HG03521 (cell line): Measurements from ENCODE around the gene PDIA5.

Source experiments
- ATAC-seq: cut with Tn5 transposase; IDR thresholded peaks from one replicate; pipeline ENCODE4 v1.9.1; 2021; ENCODE audit warnings: mild to moderate bottlenecking, moderate library complexity; ENCODE audit not compliant: unreplicated experiment

The PDIA5 gene

DNA sequence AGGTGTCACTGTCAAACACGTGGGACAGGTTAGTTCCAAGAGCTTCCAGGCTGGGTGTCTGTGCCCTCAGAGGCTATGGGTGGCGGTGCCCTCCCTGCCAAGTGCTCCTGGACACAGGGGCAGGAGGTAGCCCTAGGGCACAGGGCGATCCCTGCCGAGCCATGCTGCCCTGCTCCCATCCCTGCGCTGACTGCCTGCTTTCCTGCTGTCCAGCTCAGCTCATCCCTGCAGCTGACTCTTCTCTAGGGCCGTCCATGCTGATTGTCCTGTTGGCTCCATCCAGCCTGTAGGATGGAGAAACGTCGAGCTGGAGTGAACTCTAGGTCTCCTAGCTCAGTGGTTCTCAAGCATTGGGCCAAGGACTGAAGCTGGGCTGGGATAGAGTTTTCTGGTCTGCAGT is 3.7 kb downstream of the PDIA5 start:
- ATAC-seq, result no peak

- no peak for ATAC-seq
These were observed 4.3 kb downstream of the PDIA5 start for GRCh38 chr3:123071146-123071545.

DNA sequence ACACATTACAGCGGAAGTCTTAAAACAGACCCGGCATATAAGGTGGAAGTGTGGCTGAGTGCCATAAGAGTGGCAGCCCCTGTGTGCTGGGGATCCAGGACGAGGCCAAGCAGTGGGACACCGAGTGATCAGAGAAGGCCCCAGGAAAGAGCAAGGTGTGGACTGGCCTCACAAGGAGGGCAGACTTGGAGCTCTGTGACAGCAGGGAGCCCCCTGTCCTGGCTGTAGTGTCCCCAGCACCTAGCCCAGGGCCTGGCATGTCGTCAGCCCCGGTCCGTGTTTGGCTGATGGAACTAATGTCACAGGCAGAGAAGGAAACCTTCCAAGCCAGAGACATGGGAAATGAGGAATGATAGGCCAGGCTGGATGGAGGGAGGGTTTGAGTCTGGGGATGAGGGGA is 4.8 kb downstream of the PDIA5 start:
- ATAC-seq, result no peak

DNA sequence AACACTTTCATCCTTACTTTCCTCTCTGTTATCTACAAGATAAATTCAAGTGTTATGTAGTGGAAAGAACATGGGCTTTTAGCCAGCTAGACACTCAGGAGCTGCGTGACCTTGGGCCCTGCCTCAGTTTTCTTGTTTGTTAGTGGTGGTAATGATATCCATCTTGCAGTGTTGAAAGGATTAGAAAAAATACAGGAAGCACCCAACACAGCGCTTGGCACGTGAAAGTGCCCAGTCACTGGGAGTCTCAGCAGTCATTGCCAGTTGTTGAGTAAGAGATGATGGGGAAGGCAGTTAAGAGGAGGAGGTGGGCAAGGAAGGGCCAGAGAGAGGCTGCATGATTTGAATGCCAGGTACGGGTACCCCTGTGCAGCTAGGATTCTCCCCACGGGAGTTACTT is 5.3 kb downstream of the PDIA5 start:
- ATAC-seq, result no peak

- no peak for ATAC-seq
These were observed 5.7 kb downstream of the PDIA5 start for GRCh38 chr3:123072564-123072963.

GRCh38 chr3:123075359-123075758 is 8.5 kb downstream of the PDIA5 start:
- ATAC-seq, result no peak

- ATAC-seq, result no peak
These were observed 9.3 kb downstream of the PDIA5 start for GRCh38 chr3:123076112-123076495.

DNA sequence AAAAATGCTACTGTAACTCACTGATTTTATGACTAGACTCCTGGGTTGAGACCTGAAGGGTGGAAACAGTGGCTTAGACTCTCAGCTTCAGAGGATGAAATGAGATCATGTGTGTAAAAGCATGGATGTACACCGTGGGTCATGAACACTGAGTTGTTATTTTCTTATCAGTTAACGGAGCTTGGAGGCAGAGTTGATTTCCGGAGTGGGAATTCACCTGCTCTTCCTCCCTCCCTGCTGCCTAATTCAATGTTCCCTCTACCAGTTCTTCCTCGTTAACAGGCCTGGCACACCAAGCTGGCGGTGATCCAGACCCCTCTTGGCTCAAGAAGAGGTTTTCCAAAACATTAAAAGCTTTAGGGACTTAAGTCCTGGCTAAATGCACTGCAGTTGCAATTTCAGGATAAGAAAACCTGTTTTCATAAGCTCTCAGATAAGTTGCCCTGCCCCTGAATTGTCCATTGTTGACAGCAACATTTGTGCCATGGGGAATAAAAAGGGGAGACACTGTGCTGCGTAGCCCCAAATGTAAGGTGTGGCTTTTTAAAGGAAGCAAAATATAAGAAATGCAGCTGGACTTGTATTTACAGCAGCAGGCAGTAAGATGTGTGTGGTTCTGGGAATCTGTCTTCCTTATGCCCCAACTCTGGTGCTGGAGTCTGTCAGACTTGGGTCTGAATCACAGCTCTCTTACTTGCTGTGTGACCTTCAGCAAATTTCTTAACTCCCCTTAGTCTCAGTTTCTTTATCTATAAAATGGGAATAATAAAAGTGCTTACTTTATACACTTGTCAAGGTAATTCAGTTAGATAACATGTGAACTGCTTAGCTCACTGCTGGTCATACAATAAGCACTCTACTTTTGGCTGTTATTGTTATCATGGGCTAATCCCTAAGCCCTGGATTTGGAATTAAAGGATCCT is 9.9 kb downstream of the PDIA5 start:
- ATAC-seq, result no peak

- ATAC-seq, result no peak
These were observed 11.3 kb downstream of the PDIA5 start for GRCh38 chr3:123078101-123078500.

DNA sequence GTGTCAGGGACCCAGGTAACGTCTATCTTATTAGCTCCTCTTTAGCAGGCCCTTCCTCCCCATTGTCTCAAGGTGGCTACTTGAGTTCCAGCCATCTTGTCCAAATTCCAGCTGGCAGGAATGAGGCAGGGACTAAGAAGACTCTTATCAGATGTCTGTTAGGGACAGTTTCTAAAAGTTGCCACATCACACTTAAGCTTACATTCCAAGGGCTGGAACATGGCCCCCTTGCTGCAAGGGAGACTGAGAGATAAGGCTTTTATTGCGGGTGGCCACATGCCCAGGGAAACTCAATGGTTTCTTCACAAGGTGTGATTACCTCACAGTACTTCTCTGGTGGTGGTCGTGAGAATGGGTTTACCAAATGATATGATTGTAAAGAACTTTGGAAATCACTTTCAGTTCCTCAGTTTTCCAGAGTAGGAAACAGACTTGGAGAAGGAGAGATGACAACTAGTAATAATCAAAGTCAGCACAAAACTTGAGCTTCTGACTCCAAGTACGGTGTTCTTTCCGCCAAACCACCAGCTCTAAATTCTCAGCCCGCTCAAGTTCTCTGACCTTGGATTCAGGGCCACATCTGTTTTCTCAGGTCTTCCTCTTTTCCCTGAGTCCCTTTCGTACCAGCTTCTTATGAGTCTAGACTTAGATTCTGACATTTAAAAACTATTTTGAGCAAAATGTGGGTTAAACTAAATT is 14.2 kb downstream of the PDIA5 start:
- ATAC-seq, result no peak

GRCh38 chr3:123081718-123082369 is 15.0 kb downstream of the PDIA5 start:
- no peak for ATAC-seq

- ATAC-seq, result no peak
These were observed 15.7 kb downstream of the PDIA5 start for GRCh38 chr3:123082370-123083065.

DNA sequence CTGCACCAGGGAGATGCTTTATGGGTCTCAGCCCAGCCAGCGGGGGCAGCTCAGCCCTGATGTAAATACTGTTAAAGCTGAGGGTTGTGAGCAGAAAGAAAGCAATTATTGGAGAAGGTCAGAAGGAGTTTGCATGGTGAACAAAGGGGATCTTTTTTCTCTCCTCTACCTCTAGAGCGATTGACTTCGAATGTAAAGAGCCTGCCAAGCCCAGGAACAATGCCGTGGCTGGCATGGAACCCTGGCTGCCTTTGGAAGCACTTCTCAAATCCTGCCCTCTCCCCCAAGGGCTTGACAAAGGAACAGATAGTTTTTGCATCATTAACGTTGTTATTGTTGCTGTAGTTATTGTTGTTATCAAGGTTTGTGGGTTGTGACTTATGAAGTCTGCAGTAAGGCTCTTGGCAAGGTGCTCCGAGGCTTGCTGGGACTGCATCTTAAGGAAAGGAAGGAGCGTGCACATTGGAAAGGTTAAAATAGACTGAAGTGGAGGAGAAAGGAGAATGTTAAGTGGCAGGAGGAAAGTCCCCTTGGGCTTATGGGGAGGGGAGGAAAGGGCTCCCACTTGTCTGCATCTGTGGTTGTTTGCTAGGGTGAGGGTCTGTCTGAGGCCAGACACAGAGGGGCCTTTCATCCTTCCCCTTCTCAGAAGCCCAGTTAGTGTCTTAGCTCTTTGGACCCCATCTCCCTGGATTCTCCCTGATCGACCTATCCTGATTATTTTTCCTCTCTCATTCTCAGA is 16.7 kb downstream of the PDIA5 start:
- no peak for ATAC-seq

DNA sequence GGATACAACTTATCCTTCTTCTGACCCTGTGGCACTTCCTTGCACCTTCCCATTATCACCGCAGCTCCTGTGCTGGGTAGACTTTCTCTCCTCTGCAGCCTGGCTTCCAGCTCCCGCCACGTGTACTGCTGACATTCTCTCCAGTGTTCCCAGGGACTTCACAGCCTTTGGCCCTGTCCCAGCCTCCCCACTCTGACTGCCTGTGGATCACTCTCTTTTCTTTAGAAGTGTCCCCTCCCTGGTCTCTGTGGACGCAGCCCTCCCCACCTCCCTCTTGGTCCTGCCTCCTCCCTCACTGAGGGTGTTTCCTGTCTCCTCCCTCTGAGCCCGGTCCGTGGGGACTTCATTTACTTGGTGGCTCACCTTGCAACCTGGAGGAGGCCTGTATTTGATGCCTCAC is 17.4 kb downstream of the PDIA5 start:
- no peak for ATAC-seq

- ATAC-seq, result no peak
These were observed 18.0 kb downstream of the PDIA5 start for GRCh38 chr3:123084738-123085237.

DNA sequence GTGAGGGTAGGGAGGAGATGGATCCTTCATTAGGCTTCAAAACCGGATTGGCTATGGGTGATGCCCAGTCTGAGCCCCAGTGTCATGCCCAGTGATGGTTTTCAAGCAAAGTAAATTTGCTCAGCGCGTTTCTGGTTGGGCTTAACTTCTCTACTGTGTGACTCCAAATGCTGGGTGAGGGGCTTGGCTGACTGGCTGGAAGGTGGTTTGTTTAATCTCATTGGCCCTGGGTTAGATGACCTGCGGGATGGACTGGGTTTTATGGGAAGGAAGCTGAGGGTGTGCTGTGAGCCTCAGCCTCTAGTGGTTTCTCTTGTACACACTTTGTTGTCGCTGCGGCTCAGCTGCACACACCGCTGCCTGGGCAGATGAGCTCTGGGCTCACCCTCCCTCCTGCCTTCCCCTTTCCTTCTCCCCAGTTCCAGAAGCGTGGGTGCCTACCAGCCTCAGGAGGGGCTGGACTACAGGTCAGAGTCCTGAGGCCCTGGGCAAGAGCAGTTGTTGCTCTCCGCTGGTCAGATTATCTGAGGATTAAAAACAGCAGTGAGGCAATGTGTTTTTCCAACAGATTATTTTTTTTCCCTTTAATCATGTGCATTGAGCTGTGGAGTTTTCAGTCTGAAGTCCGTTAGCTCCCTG is 18.6 kb downstream of the PDIA5 start:
- no peak for ATAC-seq

DNA sequence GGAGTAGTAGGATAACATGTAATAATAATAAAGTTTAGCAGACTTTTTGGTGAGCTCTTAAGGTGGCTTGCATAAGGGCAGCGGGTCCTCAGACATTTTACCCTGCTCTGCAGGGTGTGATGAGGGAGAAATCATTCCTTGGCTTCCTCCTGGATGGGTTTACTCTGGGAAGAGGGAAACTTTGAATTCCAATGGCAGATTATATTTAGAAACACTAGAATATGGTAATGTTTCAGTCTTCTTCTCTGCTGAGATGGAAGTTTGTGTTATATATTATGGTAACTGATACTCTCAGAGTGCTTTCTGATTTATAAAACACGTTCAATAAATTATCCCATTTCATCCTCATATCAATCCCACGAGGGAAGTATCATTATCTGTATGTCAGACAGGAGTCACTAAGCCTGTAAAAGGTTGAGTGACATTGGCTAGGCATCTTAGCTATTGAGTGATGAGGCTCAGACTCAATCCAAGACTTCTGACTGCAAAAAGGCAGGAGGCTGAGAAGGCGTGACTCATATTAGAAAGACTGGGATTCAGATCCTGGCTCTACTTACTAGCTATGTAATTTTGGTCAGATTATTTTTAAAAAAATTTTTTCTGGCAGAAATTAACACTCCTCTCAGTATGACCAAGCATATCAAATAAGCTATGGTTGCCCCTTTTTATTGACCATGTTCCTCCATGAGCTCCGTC is 19.3 kb downstream of the PDIA5 start:
- no peak for ATAC-seq

- no peak for ATAC-seq
These were observed 21.6 kb downstream of the PDIA5 start for GRCh38 chr3:123088387-123088786.
